Keratinocyte (primary cell): ENCODE measurements around the gene ARID3A. TPM values are rescaled to one million over a fixed set of nuclear protein-coding genes. Genes with fewer than 3 reads are reported as not detected.

Experiments
- DNase-seq: peaks from one replicate; pipeline ENCODE4 v3.0.0-alpha.2; 2011; ENCODE audit warnings: low read depth, missing footprints, low spot score
- FAIRE-seq: peaks from 2 replicates; lab custom pipeline; 2011; peaks lifted over from hg19 to GRCh38; lab: Jason Lieb, UNC
- H2AFZ ChIP-seq: 2 replicates; pipeline ENCODE4 v1.6.0; 2012; ENCODE audit warnings: low read length, control low read depth, inconsistent platforms; ENCODE audit not compliant: control insufficient read depth
- H3K27ac ChIP-seq: 2 replicates; pipeline ENCODE4 v1.5.1; 2011; ENCODE audit warnings: low read length; ENCODE audit not compliant: control insufficient read depth, insufficient read depth
- H3K27me3 ChIP-seq: 3 replicates; pipeline ENCODE4 v1.6.0; 2011; ENCODE audit warnings: low read length; ENCODE audit not compliant: control insufficient read depth, insufficient read depth; ENCODE audit errors: extremely low read depth
- H3K36me3 ChIP-seq, 2 experiments: 2 replicates in 1 of 2; 3 replicates in 1 of 2; pipeline ENCODE4 v1.5.1; 2011; ENCODE audit warnings: low read length in 2 of 2, mild to moderate bottlenecking in 1 of 2; ENCODE audit not compliant: control insufficient read depth in 2 of 2, insufficient read depth in 2 of 2; ENCODE audit errors: extremely low read depth in 1 of 2
- H3K4me1 ChIP-seq: 3 replicates; pipeline ENCODE4 v1.5.1; 2011; ENCODE audit warnings: low read length; ENCODE audit not compliant: control insufficient read depth, insufficient read depth; ENCODE audit errors: extremely low read depth
- H3K4me2 ChIP-seq: 3 replicates; pipeline ENCODE4 v1.6.0; 2011; ENCODE audit warnings: low read depth, low read length; ENCODE audit not compliant: control insufficient read depth, insufficient read depth; ENCODE audit errors: extremely low read depth
- H3K4me3 ChIP-seq, 3 experiments: fragments of 200-600 bp in 1 of 3; sonication (generic) in 1 of 3; 2 replicates in 2 of 3; 3 replicates in 1 of 3; pipeline ENCODE4 v1.5.1; 2011 to 2016; ENCODE audit warnings: low read length in 3 of 3, mild to moderate bottlenecking in 3 of 3, control low read depth in 2 of 3, inconsistent platforms in 1 of 3, low read depth in 1 of 3, mixed read lengths in 1 of 3, mixed run types in 1 of 3, moderate library complexity in 1 of 3; ENCODE audit not compliant: control insufficient read depth in 2 of 3, insufficient read depth in 2 of 3; ENCODE audit errors: extremely low read depth in 1 of 3
- H3K79me2 ChIP-seq: 2 replicates; pipeline ENCODE4 v1.6.0; 2012; ENCODE audit warnings: low read length; ENCODE audit not compliant: control insufficient read depth, insufficient read depth
- H3K9ac ChIP-seq: 3 replicates; pipeline ENCODE4 v1.6.0; 2011; ENCODE audit warnings: low read length; ENCODE audit not compliant: control insufficient read depth, insufficient read depth; ENCODE audit errors: extremely low read depth
- H3K9me1 ChIP-seq: 3 replicates; pipeline ENCODE4 v1.6.0; 2011; ENCODE audit warnings: low read length; ENCODE audit not compliant: control insufficient read depth, insufficient read depth; ENCODE audit errors: extremely low read depth
- H3K9me3 ChIP-seq: 2 replicates; pipeline ENCODE4 v1.5.1; 2012; ENCODE audit warnings: low read depth, low read length; ENCODE audit not compliant: control insufficient read depth
- H4K20me1 ChIP-seq: 3 replicates; pipeline ENCODE4 v1.6.0; 2011; ENCODE audit warnings: low read length; ENCODE audit not compliant: control insufficient read depth, insufficient read depth; ENCODE audit errors: extremely low read depth
- EZH2 ChIP-seq: IDR thresholded peaks from one replicate; pipeline ENCODE4 v1.6.1; 2012; ENCODE audit warnings: inconsistent platforms, mild to moderate bottlenecking, low read length, moderate library complexity
- dilution Hi-C: fragments of 300-500 bp; cut with MboI; formaldehyde crosslinking; loops from one replicate; pipeline ENCODE4 v1.7.0; 2020; ENCODE audit warnings: low sequenced_read_pairs; ENCODE audit not compliant: extremely low pct_ligation_motif_present
- polyA plus RNA-seq, 5 experiments: library from polyadenylated mRNA; depleted of rRNA in 3 of 5; stranded (reverse) in 3 of 5; stranded (forward) in 1 of 5; unstranded in 1 of 5; fragments of >200 nt; gene quantifications; 1 replicate in 1 of 5; 2 replicates in 3 of 5; 3 replicates in 1 of 5; pipeline versions ENCODE4 v1.2.1 to v1.2.3, GENCODE V29; 2011 to 2012; ENCODE audit warnings: missing spikeins in 2 of 5, low read depth in 1 of 5, low replicate concordance in 1 of 5
- TF ChIP-seq, protein P1 (sequence below), 3 experiments: IDR thresholded peaks in 1 of 3; conservative IDR thresholded peaks in 1 of 3; optimal IDR thresholded peaks in 1 of 3; 2 replicates in 2 of 3; 3 replicates in 1 of 3; pipeline versions ENCODE3 to v1.5.1; 2011; ENCODE audit warnings: low read length in 3 of 3, mild to moderate bottlenecking in 3 of 3, moderate library complexity in 2 of 3, control low read depth in 1 of 3, inconsistent platforms in 1 of 3; ENCODE audit not compliant: insufficient read depth in 2 of 3; ENCODE audit errors: extremely low read depth in 1 of 3

Gene ARID3A
- polyA plus RNA-seq, 1 donor (not counting 4 experiments of a cell fraction or from before 2014, with no cell fraction given) = 2.6 TPM

DNA sequence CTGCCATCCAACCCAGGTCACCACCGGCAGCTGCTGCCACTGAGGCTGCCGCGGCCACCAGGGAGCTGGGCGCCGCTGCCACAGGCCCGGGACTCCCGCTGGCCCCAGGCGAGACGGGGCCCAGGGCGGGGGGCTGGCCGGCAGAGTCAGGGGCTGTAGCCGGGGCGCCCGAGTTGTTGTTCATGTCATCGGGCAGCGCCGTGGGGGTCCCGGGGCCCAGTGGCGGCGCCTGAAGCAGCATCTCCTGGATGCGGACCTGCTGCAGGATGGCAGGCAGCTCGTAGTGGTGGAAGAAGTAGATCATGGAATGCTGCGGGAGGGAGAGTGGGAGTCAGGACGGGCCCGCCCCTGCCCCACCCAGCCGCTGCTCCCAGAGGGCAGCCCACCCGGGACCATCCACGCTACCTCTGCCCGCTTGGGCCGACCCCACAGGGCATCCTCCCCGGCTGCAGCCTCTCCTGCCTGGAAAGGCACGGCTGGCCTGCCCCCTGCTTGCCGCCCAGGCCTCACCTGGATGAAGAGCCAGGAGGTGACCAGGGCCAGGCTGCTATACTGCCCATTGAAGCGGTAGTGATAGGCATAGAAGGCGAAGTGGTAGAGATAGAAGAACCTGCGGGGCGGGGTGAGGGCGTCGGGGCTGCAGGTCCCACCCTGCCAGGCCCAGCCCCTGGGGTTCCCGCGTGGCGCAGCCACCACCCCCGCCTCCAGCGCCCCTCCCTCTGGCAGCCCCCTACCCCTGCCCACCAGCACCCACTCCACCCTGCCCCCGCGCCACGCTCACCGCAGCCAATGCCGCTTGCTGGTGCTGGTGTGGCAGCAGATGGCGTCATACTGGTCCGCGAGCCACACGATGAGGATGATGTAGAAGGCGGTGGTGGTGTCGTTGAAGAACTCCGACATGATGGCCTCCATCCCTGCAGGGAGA is 85.0 kb downstream of the ARID3A start:
- Histone ChIP-seq H2AFZ (no peak overlapping the region), H3K4me2 (no peak overlapping the region), H3K79me2 (peaks cover 31% of the 10 kb centered on the region), H3K9me1 (no peaks in the 10 kb centered on the region), H3K9me3 (no peaks in the 10 kb centered on the region), H3K27ac (no peak overlapping the region), H3K27me3 (no peaks in the 10 kb centered on the region), H3K4me3 (no peak overlapping the region), H4K20me1 (peaks cover 6% of the 10 kb centered on the region), H3K9ac (no peak overlapping the region), H3K4me1 (peaks cover 5% of the 10 kb centered on the region), H3K36me3 (peaks cover 9 to 17% of the 10 kb centered on the region in 2 experiments)
- FAIRE-seq = no peak
- dilution Hi-C loops = no loop called here
- DNase-seq = no peak
- TF ChIP-seq, protein P1, sequence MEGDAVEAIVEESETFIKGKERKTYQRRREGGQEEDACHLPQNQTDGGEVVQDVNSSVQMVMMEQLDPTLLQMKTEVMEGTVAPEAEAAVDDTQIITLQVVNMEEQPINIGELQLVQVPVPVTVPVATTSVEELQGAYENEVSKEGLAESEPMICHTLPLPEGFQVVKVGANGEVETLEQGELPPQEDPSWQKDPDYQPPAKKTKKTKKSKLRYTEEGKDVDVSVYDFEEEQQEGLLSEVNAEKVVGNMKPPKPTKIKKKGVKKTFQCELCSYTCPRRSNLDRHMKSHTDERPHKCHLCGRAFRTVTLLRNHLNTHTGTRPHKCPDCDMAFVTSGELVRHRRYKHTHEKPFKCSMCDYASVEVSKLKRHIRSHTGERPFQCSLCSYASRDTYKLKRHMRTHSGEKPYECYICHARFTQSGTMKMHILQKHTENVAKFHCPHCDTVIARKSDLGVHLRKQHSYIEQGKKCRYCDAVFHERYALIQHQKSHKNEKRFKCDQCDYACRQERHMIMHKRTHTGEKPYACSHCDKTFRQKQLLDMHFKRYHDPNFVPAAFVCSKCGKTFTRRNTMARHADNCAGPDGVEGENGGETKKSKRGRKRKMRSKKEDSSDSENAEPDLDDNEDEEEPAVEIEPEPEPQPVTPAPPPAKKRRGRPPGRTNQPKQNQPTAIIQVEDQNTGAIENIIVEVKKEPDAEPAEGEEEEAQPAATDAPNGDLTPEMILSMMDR (optimal IDR thresholded peaks at IDR 0.05 in 1 of 3, IDR thresholded peaks at IDR 0.05 in 1 of 3, conservative IDR thresholded peaks at IDR 0.05 in 1 of 3; ENCODE audit: extremely low read depth in 1 of 3, insufficient read depth in 2 of 3, low read length in 3 of 3) = no peak
- TF ChIP-seq EZH2 = no peak

DNA sequence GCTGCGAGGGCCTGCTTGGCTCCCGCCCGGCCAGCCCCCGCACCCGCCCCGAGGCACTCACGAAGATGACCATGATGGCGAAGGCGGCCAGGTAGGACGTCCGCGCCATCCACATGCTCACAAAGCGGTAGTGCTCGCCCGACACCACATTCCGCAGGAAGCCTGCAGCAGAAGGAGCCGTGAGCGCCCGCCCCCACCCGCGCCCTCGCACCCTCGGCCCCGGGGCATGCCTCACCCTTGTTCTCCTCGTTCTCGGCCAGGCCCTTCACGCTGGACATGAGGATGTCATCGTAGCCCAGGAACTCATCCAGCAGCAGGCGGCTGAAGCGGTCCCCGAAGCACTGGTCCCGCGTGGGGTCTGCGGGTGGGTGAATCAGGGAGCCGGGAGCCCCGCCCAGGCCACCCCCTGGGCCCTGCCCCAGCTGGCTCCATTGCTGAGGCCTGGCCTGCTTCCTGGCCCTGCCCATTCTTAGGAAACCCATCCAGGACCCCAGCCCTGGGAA is 86.0 kb downstream of the ARID3A start:
- Histone ChIP-seq H2AFZ (no peak overlapping the region), H3K36me3 (peaks cover 9 to 17% of the 10 kb centered on the region in 2 experiments), H3K4me2 (no peak overlapping the region), H3K27me3 (no peaks in the 10 kb centered on the region), H3K9me1 (peaks cover 4% of the 10 kb centered on the region), H3K9ac (no peak overlapping the region), H3K9me3 (no peaks in the 10 kb centered on the region), H4K20me1 (peaks cover 14% of the 10 kb centered on the region), H3K4me3 (no peak overlapping the region), H3K79me2 (peaks cover 41% of the 10 kb centered on the region), H3K4me1 (peaks cover 13% of the 10 kb centered on the region), H3K27ac (no peak overlapping the region)
- dilution Hi-C loops = no loop called here
- DNase-seq (no peak), FAIRE-seq (no peak)
- no peak for TF ChIP-seq EZH2
- TF ChIP-seq, protein P1 (optimal IDR thresholded peaks at IDR 0.05 in 1 of 3, IDR thresholded peaks at IDR 0.05 in 1 of 3, conservative IDR thresholded peaks at IDR 0.05 in 1 of 3; ENCODE audit: extremely low read depth in 1 of 3, insufficient read depth in 2 of 3, low read length in 3 of 3) = no peak
